GM23248 (cell line): ENCODE results near the gene FBN1.

ENCODE experiments used
- EZH2 ChIP-seq: fragments of 200-600 bp; sonication (generic); IDR thresholded peaks from 2 replicates; pipeline ENCODE4 v1.6.1; 2018; ENCODE audit warnings: antibody characterized with exemption, mild to moderate bottlenecking; ENCODE audit not compliant: insufficient read depth, poor library complexity, severe bottlenecking
- EZH2phosphoT487 ChIP-seq: fragments of 200-600 bp; sonication (generic); IDR thresholded peaks from 2 replicates; pipeline ENCODE4 v1.6.1; 2018; ENCODE audit warnings: antibody characterized with exemption, moderate library complexity, mild to moderate bottlenecking, low read depth; ENCODE audit not compliant: insufficient read depth

- TF ChIP-seq EZH2phosphoT487 (no peak), EZH2 (no peak)
These were observed 256.6 kb downstream of the FBN1 start for GRCh38 chr15:48388910-48389309.
